ENCODE data around the gene MLANA. TPM values are rescaled to one million over a fixed set of nuclear protein-coding genes. Genes with fewer than 3 reads are reported as not detected.
A peak's percentile ranks its signal among the peaks of the same experiment; 100 is the strongest.

MLANA gene
- total RNA-seq, 1 donor from 2014 or later: 12.1 TPM

DNA sequence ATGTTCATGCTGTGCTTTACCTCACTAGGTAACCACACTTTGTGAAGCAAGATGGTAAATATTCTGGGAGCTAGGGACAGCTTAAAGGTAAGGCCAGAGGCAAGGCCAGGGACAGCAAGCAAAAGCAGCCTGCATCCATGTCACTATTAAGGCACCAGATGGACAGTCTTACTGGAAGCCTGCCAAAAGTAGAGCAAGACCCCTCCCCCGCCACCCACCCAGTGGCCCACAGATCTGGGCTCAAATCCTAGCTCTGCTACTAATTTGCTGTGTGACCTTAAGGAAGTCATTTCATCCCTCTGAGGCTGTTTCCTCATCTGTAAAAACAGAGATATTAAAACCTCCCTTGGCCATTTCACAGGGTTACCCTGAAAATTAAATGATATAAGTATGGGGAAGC, 44.6 kb upstream of the MLANA start:
- Mint-ChIP-seq H3K36me3 (peaks cover 5% of the 10 kb centered on the region), H3K4me1 (ENCODE audit: unreplicated experiment) (peaks cover 40% of the 10 kb centered on the region), H3K4me3 (no peak overlapping the region), H3K9me3 (no peaks in the 10 kb centered on the region), H3K27me3 (no peaks in the 10 kb centered on the region), H3K27ac (peak overlapping the region; percentile 72)
- TF ChIP-seq, protein P1, sequence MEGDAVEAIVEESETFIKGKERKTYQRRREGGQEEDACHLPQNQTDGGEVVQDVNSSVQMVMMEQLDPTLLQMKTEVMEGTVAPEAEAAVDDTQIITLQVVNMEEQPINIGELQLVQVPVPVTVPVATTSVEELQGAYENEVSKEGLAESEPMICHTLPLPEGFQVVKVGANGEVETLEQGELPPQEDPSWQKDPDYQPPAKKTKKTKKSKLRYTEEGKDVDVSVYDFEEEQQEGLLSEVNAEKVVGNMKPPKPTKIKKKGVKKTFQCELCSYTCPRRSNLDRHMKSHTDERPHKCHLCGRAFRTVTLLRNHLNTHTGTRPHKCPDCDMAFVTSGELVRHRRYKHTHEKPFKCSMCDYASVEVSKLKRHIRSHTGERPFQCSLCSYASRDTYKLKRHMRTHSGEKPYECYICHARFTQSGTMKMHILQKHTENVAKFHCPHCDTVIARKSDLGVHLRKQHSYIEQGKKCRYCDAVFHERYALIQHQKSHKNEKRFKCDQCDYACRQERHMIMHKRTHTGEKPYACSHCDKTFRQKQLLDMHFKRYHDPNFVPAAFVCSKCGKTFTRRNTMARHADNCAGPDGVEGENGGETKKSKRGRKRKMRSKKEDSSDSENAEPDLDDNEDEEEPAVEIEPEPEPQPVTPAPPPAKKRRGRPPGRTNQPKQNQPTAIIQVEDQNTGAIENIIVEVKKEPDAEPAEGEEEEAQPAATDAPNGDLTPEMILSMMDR (conservative IDR thresholded peaks at IDR 0.05): no peak
- DNase-seq (ENCODE audit: extremely low spot score, unreplicated experiment): no peak

DNA sequence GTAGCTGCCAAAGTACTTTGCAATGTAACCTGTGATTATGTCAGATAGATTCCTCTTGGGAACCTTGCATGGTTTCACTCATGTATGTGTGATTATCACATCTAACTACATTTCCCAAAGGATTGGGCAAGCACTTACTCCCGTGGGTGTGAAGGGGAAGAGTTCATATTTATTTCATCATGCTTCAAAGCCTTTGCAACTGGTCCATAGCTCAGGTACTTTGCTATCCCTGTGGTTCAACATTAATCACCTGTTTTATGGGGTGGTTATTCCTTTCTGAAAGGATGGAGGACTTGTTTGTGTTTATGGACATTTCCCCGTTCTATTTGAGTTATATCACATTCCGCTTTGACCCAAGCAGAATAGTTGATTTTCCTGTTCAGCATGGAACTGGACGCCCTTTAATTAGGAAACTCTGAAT, 44.2 kb upstream of the MLANA start:
- peak overlapping the region; percentile 49 for H3K4me3 Mint-ChIP-seq
- H3K27ac Mint-ChIP-seq: peak overlapping the region; percentile 72
- TF ChIP-seq, protein P1 (conservative IDR thresholded peaks at IDR 0.05): no peak
- H3K27me3 Mint-ChIP-seq: no peaks in the 10 kb centered on the region
- peaks cover 40% of the 10 kb centered on the region for H3K4me1 Mint-ChIP-seq (ENCODE audit: unreplicated experiment)
- DNase-seq (ENCODE audit: extremely low spot score, unreplicated experiment): no peak
- H3K36me3 Mint-ChIP-seq: peaks cover 3% of the 10 kb centered on the region
- H3K9me3 Mint-ChIP-seq: no peaks in the 10 kb centered on the region

DNA sequence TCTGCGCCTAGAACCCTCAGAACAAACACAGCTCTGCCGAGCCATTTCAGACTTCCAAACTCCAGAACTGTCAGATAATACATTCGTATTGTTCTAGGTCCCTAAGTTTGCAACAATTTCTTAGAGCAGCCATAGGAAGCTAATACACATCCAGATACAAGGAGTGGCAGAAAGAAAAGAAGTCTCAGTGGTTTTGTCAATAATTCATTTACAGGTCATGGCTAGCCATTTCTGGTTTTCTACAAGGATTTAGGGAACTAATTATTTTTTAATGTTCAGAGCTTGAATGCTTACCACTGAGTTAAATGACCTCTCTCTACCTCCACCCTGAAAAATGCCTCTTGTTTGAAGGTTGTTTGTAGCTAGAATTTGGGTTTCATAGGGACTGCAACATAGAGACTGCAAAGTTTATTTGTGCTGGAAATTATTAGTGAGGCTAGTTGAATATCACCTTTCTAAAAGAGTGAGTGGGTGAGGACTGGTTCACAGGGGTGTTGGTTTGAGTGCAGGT, 42.3 kb upstream of the MLANA start:
- Mint-ChIP-seq H3K27me3 (no peaks in the 10 kb centered on the region), H3K27ac (peak overlapping the region; percentile 17), H3K36me3 (peaks cover 3% of the 10 kb centered on the region), H3K9me3 (no peaks in the 10 kb centered on the region), H3K4me3 (no peak overlapping the region), H3K4me1 (ENCODE audit: unreplicated experiment) (peaks cover 42% of the 10 kb centered on the region)
- TF ChIP-seq, protein P1 (conservative IDR thresholded peaks at IDR 0.05): no peak
- DNase-seq (ENCODE audit: extremely low spot score, unreplicated experiment): no peak

DNA sequence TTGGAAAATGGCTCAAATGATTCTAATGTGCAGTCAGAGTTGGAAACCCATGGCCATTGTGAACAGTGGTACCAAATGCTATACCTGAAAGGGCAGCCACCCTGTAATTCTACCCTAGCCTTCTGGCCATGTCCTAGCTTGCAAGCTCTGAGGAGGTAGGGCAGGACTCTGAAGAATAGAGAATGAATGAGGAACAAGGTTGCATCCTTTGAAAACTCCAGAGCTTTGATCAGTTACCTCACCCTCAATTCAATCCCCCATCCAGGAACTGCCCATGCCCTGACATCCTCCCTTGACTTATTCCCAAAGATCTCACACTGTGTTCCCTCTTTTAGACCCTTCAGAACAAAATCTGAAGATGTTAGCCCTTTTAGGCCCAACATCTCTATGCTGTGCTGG, 40.0 kb upstream of the MLANA start:
- Mint-ChIP-seq H3K4me1 (ENCODE audit: unreplicated experiment) (peaks cover 30% of the 10 kb centered on the region), H3K4me3 (no peak overlapping the region)

DNA sequence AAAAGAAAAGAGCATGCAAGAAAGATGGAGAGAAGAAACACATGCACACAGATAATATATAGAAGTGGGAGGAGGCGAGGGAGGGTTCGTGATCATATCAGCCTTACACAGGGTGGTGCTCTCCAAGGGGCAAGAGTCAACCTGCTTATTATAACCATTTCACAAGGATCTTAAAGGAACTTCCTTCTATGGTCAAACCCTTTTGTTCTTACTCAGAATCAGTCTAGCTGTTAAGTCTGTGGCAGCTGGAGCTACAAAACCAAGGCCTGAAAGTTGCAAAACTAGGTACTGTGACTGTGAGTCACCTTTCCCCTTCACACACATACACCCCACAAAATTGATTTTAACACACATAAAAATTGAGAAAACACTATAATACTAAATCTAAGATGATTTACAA, 39.2 kb upstream of the MLANA start:
- Mint-ChIP-seq H3K4me3 (no peak overlapping the region), H3K27me3 (no peaks in the 10 kb centered on the region), H3K4me1 (ENCODE audit: unreplicated experiment) (peaks cover 27% of the 10 kb centered on the region), H3K36me3 (peaks cover 3% of the 10 kb centered on the region), H3K27ac (peak overlapping the region; percentile 51), H3K9me3 (no peaks in the 10 kb centered on the region)
- DNase-seq (ENCODE audit: extremely low spot score, unreplicated experiment): no peak
- TF ChIP-seq, protein P1 (conservative IDR thresholded peaks at IDR 0.05): no peak

More for the DNA sequence above, 40.0 kb upstream of the MLANA start:
- H3K36me3 Mint-ChIP-seq: peaks cover 3% of the 10 kb centered on the region
- H3K9me3 Mint-ChIP-seq: no peaks in the 10 kb centered on the region
- H3K27me3 Mint-ChIP-seq: no peaks in the 10 kb centered on the region
- no peak for DNase-seq (ENCODE audit: extremely low spot score, unreplicated experiment)
- peak overlapping the region; percentile 51 for H3K27ac Mint-ChIP-seq
- TF ChIP-seq, protein P1 (conservative IDR thresholded peaks at IDR 0.05): no peak

DNA sequence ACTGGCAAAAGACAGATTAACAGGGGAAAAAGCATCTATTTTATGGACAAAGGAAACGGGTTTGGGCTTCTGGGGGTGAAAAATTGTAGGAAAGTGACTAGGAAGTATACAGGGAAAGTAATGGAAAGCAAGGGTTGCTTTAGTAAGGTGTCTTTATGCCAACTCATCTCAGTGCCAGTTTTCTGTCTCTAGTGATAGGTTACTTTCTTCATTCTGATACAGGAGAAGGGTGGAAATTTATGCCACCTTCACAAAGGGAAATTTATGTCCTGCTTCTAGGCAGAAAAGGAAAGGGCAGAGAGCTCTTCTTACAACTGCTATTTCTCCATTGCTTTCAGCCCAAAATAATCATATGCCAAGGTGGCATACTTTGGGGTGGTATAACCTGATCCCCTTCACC, 37.7 kb upstream of the MLANA start:
- DNase-seq (ENCODE audit: extremely low spot score, unreplicated experiment): no peak
- peaks cover 22% of the 10 kb centered on the region for H3K4me1 Mint-ChIP-seq (ENCODE audit: unreplicated experiment)
- no peaks in the 10 kb centered on the region for H3K9me3 Mint-ChIP-seq
- TF ChIP-seq, protein P1 (conservative IDR thresholded peaks at IDR 0.05): no peak
- H3K27me3 Mint-ChIP-seq: no peaks in the 10 kb centered on the region
- H3K36me3 Mint-ChIP-seq: no peaks in the 10 kb centered on the region
- H3K4me3 Mint-ChIP-seq: no peak overlapping the region
- no peak overlapping the region for H3K27ac Mint-ChIP-seq

All from type B pancreatic cell (in vitro differentiated cells).